PC-9 (cell line): ENCODE data around the gene SUPT3H.

Experiments used
- CTCF ChIP-seq: fragments of 200-600 bp; sonication (generic); conservative IDR thresholded peaks from 2 replicates; pipeline ENCODE4 v1.6.1; 2017; ENCODE audit warnings: mixed run types, antibody characterized with exemption, mild to moderate bottlenecking, moderate library complexity
- EZH2 ChIP-seq: fragments of 200-600 bp; sonication (generic); IDR thresholded peaks from 2 replicates; pipeline ENCODE4 v1.8.0; 2017; ENCODE audit warnings: antibody characterized with exemption, low read depth

GRCh38 chr6:45215759-45216158, 162.0 kb downstream of the SUPT3H start:
- TF ChIP-seq CTCF = no peak
- TF ChIP-seq EZH2 = no peak
